NCI-H82 treated with DMSO at 0.1 percent for 48 hours (cell line): Measurements from ENCODE around the gene NADK.
"Not testable (repeated sequence)": the region's sequence is repeated elsewhere in the genome, so short reads cannot be mapped to it uniquely, and the experiment has no call there.

Experiments used
- DNase-seq: peaks from one replicate; lab custom pipeline; 2025; ENCODE audit not compliant: unreplicated experiment; lab: John Stamatoyannopoulos, UW

The NADK gene

DNA sequence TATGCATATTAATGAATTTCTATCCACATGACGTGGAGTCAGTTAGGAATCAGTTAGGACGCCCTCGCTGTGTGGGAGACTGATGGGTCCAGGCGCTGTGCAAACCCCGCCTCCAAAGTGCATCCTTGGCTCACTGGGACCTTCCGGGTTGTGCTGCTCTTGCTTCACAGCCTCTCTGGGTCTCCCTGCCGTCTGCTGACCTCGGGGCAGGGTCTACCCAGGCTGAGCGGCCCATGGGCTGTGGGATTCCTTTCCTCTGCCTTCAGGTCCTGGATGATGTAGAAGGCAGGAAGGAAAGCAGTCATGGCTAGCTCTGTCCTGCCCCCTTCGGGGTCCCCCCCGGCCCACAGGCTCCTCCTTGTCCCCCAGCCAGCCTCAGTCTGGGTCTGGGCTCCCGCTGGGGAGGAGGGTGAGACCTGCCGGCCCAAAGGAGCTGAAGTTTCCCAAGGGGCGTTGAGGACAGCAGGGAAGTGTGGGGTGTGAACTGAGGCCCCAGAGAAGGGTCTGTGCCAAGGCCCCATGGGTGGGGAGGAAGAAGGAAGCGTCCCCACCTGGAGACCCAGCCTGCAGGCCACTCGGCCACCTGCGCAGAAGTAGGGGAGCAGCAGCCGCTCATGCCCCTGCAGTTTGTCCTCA, 29.5 kb downstream of the NADK start:
- no peak for DNase-seq

DNA sequence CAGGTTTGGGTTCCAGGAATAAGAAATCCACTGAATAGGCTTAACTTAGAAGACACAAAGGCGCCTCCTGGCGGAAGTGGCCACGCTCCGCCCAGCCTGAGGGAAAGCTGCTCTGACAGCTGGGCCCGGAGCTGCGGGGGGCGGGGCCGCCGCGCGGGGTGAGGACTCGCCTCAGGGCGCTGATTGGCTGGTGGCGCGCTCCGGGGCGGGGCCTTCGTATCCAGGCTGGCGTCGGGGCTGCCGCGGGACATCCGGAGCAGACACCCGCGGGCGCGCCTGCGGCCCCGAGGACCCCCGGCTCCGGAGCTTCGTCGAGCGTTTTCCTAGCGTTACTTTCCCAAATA, 31.7 kb downstream of the NADK start:
- DNase-seq = not testable (repeated sequence)

DNA sequence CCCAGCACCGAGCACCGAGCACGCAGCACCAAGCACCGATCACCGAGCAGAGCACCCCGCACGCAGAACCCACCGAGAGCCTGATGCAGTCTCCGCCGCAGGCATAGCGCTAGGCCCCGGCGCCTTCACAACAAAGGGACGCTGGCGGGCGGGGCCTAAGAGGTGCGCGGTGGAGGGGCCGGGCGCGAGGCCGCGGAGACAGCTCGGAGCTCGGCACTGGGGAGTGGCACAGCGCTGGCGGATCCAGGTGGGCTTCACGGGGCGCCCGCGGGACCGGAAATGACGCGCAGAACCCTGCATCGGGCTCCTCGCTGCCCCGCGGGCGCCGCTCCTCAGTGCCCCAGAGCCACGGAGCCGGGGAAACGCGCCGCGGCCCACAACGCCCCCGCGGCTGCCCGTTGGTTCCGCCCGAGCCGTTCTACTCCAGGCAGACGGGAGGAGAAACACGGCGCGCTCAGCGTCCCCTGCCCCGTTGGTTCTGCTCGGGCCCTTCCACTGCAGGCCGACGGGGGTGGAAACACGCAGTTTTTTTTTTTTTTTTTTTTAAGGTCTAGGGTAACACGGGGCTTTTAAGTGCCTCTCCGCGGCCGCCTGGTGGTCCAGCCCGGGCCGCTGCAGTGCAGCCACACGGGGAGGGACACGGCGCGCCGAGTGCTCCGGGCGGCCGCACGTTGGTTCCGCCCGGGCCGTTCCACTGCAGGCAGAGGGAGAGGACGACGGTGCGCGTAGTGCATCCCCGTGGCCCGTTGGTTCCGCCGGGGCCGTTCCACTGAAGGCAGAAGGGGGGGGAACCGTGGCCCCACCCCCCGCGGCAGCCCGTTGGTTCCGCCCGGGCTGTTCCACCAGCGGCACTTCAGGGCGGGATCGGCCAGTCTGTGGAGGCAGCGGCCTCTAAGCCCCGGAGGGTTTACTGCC, 32.4 kb downstream of the NADK start:
- DNase-seq = peak; percentile 22

DNA sequence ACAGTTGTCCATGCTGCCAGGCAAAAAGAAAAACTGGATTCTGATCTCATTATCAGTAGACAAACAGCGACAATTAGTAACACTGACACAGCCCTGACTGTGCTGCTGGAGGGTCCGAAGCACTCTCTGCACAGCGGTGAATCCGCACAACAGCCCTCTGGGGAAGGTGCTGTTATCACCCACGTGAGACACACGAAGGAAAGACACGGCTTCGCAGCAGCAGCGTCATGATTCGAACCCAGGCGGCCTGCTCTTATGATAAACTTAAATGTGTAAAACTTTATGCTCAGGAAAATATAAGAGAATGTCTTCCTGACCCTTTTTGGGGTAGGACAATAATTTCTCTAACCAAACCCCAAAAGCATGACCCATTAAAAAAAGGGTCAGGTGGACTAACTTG, 35.7 kb downstream of the NADK start:
- DNase-seq = not testable (repeated sequence)

DNA sequence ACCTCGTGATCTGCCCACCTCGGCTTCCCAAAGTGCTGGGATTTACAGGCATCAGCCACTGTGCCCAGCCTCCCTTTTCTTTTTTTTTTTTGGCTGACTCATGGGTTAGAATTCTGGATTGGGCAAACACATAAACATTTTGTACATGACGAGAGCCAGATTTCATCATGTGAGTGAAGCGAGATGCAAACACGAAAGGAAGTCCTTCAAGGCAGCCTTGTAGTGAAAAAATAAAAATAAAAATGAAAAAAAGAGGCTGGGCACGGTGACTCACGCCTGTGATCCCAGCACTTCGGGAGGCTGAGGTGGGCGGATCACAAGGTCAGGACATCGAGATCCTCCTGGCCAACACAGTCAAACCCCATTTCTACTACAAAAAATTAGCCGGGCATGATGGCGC, 37.3 kb downstream of the NADK start:
- not testable (repeated sequence) for DNase-seq

DNA sequence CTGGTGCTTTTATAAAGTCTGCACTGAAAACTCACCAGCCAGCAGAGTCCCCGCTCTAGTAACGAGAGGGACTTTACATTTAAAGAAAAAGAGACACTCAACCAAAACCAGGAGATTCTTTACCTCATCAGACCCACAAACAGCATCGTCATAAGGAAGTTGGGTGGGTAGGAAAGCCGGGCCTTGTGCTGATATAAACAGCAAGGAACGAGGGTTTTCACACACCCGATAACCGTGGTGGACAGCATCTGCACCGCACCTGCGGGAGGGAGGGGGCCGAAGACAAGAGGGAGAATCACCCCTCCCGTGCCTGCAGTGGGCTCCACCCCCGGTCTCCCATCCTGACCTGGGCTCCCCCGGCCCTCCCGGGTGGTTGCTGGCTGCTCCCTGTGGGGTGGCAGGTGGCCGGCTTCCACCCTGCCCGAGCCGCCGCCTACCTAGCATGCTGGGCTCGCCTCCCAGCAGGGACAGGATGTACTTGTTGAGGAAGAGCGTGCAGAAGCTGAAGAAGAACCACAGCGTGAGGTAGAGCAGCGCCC, 39.4 kb downstream of the NADK start:
- not testable (repeated sequence) for DNase-seq

DNA sequence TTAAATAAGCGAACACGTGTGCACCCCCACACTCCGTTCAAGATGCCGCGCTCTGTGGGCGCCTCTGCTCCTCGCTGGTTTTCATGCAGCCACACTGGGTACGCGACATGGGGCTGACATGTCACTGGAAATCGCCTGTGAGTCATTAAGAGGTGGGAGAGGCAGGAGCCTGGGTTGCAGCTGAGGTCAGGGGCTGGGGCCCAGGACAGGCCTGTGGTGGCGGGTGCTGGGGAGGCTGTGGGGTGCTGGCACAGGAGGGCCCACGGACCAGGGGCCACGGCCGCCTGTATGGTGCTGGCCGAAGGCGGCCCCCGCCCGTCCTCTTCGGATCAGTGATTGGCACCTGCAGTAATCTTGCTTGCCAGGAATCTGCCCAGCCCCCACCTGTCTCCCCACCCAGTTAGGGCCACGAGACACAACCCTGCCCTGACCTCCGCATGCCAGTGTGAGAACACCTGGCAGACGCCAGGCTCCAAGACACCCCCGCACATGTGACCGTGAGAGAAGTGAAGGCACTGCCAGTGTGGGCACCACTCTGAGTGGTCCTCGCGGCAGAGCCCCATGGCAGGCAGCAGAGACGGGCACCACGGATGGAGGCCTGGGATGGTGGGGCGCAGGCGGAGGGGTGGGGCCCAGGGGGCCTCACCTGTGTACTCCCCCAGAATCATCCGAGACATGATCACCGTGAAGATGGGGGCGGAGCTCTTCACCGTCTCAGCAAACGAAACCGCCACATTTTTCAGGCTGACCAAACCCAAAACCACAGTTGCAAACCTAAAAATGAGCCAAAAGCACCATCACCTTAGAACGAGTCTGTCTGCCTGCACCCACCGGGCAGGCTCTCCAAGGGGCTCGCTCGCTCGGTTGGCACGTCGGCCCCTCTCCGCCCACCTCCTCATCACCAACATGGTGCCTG, 40.3 kb downstream of the NADK start:
- DNase-seq = not testable (repeated sequence)

DNA sequence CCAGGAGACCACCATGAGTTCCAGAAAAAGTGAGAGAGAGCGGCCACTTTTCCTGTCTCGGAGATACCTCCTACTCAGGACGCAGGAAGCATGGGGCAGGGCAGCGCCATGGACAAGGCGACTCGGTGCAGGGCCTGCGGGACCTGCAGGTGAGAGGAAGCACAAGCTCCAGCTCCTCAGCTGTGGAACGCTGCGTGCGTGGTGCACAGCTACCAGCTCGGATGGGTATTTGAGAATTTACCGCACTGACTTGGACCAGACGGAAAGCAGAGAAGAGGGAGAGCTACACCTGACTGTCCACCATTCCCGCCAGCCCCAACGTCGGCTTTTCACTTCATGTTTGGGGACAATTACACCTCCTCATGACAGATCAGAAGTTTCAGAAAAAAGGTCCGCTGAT, 45.9 kb downstream of the NADK start:
- no peak for DNase-seq

DNA sequence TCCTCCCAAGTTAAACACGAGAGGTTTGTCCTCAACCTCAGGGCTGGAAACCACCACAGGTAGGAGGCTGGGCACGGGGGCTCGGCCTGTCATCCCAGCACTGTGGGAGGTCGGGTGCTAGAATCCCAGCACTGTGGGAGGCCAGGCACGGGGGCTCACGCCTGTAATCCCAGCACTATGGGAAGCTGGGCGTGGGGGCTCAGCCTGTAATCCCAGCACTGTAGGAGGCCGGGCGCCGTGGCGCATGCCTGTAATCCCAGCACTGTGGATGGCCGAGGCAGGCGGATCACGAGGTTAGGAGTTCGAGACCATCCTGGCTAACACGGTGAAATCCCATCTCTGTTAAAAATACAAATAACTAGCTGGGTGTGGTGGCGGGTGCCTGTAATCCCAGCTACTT, 47.4 kb downstream of the NADK start:
- DNase-seq = no peak

DNA sequence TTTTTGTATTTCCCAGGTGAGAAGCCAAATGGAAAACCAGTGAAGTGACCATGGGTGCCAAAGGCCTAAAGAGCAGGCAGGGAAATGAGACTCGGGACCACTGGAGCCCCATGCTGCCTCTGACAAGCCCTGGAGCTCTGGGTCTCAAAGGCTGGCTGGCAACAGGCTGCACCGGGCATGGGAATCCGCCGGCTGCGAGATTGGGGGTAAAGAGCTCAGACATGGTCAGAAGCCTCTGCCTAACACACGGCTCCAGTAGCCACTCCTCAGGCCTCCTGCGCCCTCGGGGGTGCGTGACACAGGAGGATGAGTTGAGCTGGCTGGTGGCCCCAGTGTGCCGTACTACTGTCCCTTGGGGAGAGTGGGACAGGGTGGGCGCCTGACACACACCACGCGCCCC, 48.0 kb downstream of the NADK start:
- not testable (repeated sequence) for DNase-seq

DNA sequence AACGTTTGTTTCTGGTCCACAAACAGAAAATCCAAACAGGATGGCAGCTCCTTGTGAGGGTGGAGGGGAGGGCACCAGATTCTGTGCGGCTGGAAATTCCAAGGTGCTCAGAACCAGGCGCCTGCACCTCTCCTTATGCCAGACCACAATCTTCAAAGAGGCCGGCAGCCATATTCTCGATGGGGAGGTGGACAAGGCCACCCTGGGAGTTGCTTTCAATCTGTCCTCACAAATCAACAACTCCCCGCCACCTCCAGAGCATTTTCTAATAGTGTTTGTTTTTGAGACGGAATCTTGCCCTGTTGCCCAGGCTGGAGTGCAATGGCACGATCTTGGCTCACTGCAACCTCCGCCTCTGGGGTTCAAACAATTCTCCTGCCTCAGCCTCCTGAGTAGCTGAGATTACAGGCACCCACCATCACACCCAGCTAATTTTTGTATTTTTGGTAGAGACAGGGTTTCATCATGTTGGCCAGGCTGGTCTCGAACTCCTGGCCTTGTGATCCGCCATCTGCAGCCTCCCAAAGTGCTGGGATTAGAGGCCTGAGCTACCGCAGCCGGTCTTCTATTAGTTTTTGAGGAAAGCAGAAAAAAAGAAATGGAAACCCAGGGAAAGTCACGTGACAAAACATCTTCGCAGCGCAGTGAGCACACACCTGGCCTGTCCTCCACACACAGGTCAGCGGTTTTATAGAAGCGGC, 49.0 kb downstream of the NADK start:
- not testable (repeated sequence) for DNase-seq

DNA sequence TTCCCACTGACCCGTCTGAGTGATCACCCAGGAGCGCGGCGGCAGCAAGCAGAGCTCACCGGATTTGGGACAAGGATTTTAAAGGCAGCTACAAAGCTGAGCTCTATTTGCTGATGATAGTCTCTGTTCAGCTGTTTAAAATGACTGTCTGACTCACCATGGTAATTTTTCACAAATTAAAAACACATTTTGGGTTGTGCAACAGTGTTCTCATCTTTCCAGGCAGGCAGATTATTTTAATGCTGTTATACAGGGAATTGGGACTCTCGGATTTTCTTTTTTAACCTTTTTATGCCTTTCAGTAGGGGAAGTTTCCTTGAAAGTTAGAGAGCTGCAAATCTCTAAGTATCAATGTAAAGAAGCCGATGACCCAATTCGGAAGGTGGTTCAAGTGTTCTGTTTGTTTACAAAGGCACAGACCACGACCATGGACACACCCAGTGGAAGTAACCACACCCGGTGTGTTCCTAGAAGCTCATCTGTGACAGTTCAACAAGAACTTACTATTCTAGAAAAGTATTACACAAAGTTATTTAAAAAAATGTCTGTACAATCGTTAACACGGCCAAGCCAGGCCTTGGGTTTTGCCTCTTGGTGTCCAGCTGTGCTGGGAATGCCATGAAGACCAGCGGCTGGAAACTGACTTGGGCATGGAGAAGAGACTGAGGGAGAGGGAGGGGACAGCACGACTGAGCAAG, 49.8 kb downstream of the NADK start:
- DNase-seq = not testable (repeated sequence)

DNA sequence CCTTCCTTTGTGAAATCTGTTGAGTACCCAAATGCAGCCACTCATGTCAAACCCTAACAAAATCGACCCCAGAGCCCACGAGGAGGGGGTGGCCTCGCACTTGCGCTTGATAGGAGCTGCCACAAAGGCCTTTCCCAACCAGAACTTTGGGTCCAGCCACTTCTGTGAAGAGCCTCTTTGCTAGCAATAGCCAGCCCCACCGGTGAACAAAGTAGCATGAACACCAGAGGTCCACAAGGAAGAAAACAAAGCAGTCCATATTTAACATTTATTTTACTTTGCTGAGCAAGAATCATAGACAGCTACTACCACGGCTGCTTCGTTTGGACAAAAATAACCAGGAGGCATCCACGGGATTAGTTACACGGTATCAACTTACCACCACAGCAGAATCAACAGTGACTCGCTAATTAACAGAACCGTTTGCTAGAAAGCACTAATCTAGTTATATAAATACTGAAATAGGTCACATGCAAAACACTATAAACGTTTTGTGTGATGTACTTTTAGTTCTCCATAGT, 51.1 kb downstream of the NADK start:
- DNase-seq = not testable (repeated sequence)

DNA sequence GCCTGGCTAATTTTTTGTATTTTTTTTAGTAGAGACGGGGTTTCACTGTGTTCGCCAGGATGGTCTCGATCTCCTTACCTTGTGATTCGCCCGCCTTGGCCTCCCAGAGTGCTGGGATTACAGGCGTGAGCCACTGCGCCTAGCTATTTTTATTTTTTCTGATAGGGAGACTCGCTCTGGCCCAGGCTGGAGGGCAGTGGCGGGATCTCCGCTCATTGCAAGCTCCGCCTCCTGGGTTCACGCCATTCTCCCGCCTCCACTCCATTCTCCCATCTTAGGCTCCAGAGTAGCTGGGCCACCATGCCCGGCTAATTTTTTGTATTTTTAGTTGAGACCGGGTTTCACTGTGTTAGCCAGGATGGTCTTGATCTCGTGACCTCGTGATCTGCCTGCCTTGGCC, 52.2 kb downstream of the NADK start:
- not testable (repeated sequence) for DNase-seq

DNA sequence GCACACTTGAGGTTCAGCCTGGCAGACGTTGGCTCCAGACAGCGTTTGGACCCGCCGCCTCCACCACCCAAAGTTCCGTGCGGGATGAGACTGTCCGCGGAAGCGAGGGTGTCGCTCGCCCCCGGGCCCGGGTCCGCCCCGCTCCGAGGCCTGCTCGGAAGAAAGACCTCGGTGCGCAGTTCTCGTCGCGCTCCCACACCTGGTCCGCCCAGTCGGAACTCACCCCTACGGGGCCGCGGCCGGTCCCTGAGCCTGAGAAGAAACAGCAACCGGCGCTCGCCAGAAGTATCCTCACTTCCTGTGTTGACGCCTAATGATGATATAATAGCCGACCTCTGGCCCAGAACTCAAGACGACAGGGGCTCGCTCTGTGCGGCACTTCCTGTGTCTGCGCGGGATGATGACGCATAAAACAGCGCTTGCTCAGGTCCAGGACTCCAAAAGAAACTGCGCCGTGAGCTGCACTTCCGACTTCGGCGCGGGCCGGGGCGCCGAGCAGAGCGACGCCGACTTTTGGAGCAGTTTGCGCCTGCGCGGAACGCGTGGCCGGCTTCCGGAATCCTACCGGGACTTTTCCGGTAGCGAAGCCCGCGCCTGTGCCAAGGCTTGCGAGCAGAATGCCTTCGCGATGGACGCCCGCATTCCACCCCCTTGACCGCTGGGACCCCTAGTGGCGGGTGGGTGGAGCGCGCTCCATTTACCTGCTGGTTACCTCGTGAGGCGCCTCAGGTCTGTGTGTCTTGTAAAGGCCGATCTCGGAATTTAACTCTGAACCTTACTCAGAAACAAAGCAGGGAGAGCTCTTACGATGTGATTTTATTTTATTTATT, 54.0 kb downstream of the NADK start, which contains the start of gene CDK11A:
TSS of gene CDK11A (minus strand) at position 323 of the 830 bp plus-strand sequence. CDS start 1,539 bp downstream, outside the sequence.
- peak; percentile 79 for DNase-seq

DNA sequence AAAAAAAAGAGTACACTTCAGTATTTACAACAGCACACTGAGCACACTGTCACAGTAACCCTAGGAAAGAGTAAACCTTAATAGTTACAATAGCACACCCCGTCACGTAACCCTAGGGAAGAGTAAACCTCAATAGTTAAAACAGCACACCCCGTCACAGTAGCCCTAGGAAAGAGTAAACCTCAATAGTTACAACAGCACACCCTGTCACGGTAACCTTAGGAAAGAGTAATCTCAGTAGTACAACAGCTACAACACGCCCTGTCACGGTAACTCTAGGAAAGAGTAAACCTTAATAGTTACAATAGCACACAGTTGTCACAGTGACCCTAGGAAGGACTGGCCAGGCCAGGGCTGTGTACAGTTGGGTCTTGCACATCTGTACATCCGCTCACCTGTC, 57.1 kb downstream of the NADK start:
- no peak for DNase-seq

DNA sequence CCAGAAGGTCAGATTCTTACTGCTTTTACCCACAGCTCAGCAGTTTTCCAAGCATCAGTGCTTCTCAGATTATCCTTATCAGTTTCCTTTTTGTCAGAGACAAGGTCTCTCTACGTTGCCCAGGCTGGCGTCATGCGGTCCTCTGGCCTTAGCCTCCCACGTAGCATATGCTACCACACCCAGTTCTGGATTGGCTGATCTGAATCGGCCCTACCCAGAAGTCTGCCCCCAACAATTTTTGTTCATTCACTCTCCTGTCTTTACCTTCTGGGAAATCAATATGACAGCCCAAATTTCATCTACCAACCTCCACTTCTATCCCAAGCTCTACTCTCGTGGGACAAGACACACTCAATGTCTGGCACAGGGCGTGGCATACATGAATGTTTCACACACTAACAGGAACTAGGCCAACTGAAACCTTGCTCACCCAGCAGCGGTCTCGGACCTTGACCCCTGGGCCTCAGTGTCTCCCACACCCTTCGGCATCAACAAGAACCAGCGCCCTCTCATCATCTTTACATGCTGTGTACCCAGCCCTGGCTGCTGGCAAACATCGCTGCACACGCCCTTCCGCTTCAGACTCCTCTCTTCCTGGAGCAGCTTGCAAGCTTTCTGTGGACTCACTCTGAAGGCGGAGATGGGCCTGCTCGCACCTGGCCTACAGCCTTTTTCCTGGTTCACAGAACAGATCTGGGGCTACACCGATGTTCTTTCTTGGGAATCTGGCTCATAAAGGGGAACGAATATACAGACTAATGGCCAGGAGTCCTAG, 63.0 kb downstream of the NADK start:
- not testable (repeated sequence) for DNase-seq

DNA sequence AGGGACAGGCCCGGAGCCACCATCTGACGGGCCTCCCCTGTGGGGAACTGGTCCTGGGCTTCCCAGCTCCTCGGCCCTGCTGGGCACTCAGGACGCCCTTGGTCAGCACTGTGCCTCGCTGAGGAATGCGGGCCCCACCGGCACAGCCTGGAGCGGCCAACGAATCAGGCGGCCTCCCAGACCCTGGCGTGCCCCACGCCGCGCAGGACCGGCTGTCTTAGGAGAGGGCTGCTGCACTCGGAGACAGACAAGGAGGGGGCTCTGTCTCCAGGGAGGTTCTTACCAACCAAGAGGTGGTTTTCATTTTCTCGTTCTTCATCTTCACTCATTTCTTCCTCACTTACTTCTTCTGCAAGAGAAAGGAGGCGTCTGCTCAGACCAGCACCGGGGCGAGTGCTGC, 70.4 kb downstream of the NADK start:
- DNase-seq = not testable (repeated sequence)
